Astrocyte (in vitro differentiated cells and primary cell): ENCODE data around the gene N4BP2.

Experiments used
- CTCF ChIP-seq: IDR thresholded peaks from 2 replicates; pipeline ENCODE4 v1.5.1; 2011; ENCODE audit warnings: low read depth, mild to moderate bottlenecking, inconsistent platforms, low read length, moderate library complexity; ENCODE audit not compliant: insufficient read depth
- EZH2 ChIP-seq: IDR thresholded peaks from 2 replicates; pipeline ENCODE4 v1.6.1; 2012; ENCODE audit warnings: mild to moderate bottlenecking, low read length, inconsistent platforms; ENCODE audit not compliant: insufficient read depth

GRCh38 chr4:40199179-40199670 lies 142.6 kb downstream of the N4BP2 start:
- TF ChIP-seq CTCF = no peak
- TF ChIP-seq EZH2 = no peak
